GM21447 (cell line): ENCODE measurements around the gene BMPR1B.

ENCODE experiments used
- ATAC-seq: cut with Tn5 transposase; IDR thresholded peaks from one replicate; pipeline ENCODE4 v1.9.1; 2021; ENCODE audit not compliant: unreplicated experiment

The BMPR1B gene

GRCh38 chr4:95084584-95084983 is 326.8 kb downstream of the BMPR1B start:
- no peak for ATAC-seq

- ATAC-seq, result no peak
Measured at GRCh38 chr4:95085124-95085833, 327.5 kb downstream of the BMPR1B start.

- ATAC-seq, result no peak
Measured at GRCh38 chr4:95086551-95086950, 328.8 kb downstream of the BMPR1B start.

- no peak for ATAC-seq
Measured at GRCh38 chr4:95087657-95088455, 330.1 kb downstream of the BMPR1B start.

GRCh38 chr4:95091272-95091671 is 333.5 kb downstream of the BMPR1B start:
- no peak for ATAC-seq

- ATAC-seq, result no peak
Measured at GRCh38 chr4:95092766-95093165, 335.0 kb downstream of the BMPR1B start.

GRCh38 chr4:95093460-95093859 is 335.7 kb downstream of the BMPR1B start:
- ATAC-seq, result no peak

GRCh38 chr4:95093936-95094929 is 336.5 kb downstream of the BMPR1B start:
- no peak for ATAC-seq

GRCh38 chr4:95095348-95095974 is 337.7 kb downstream of the BMPR1B start:
- no peak for ATAC-seq

GRCh38 chr4:95102162-95102790 is 344.5 kb downstream of the BMPR1B start:
- ATAC-seq, result no peak

GRCh38 chr4:95105112-95105511 is 347.4 kb downstream of the BMPR1B start:
- ATAC-seq, result no peak

- ATAC-seq, result no peak
Measured at GRCh38 chr4:95105983-95106382, 348.2 kb downstream of the BMPR1B start.

- no peak for ATAC-seq
Measured at GRCh38 chr4:95106408-95106928, 348.7 kb downstream of the BMPR1B start.

- ATAC-seq, result no peak
Measured at GRCh38 chr4:95107004-95107403, 349.2 kb downstream of the BMPR1B start.

GRCh38 chr4:95107635-95108034 is 349.9 kb downstream of the BMPR1B start:
- no peak for ATAC-seq

GRCh38 chr4:95108883-95109421 is 351.2 kb downstream of the BMPR1B start:
- ATAC-seq, result no peak

GRCh38 chr4:95114521-95114920 is 356.8 kb downstream of the BMPR1B start:
- no peak for ATAC-seq

- no peak for ATAC-seq
Measured at GRCh38 chr4:95118497-95118896, 360.7 kb downstream of the BMPR1B start.

- ATAC-seq, result no peak
Measured at GRCh38 chr4:95120456-95120855, 362.7 kb downstream of the BMPR1B start.

- ATAC-seq, result no peak
Measured at GRCh38 chr4:95122001-95122400, 364.2 kb downstream of the BMPR1B start.
